Osteocyte (in vitro differentiated cells): ENCODE results near the gene ARHGDIG. TPM values are rescaled to one million over a fixed set of nuclear protein-coding genes. Genes with fewer than 3 reads are reported as not detected.

ENCODE experiments used
- DNase-seq: peaks from one replicate; pipeline ENCODE4 v3.0.0; 2021; ENCODE audit warnings: mixed read lengths; ENCODE audit not compliant: unreplicated experiment; ENCODE audit errors: extremely low spot score
- H3K27ac Mint-ChIP-seq: one replicate; pipeline ENCODE4 v1.8.0; 2021; ENCODE audit warnings: mild to moderate bottlenecking, mixed read lengths; ENCODE audit not compliant: unreplicated experiment
- H3K27me3 Mint-ChIP-seq: one replicate; pipeline ENCODE4 v1.8.0; 2021; ENCODE audit warnings: mixed read lengths; ENCODE audit not compliant: unreplicated experiment
- H3K36me3 Mint-ChIP-seq: one replicate; pipeline ENCODE4 v1.8.0; 2021; ENCODE audit warnings: mixed read lengths; ENCODE audit not compliant: unreplicated experiment
- H3K4me1 Mint-ChIP-seq: one replicate; pipeline ENCODE4 v1.8.0; 2021; ENCODE audit warnings: mixed read lengths; ENCODE audit not compliant: unreplicated experiment
- H3K4me3 Mint-ChIP-seq: one replicate; pipeline ENCODE4 v1.8.0; 2021; ENCODE audit warnings: mild to moderate bottlenecking, moderate library complexity, mixed read lengths; ENCODE audit not compliant: unreplicated experiment
- H3K9me3 Mint-ChIP-seq: one replicate; pipeline ENCODE4 v1.8.0; 2021; ENCODE audit warnings: mixed read lengths; ENCODE audit not compliant: unreplicated experiment
- total RNA-seq: library from RNA; stranded (reverse); gene quantifications from 2 replicates; pipeline ENCODE4 v1.2.1, GENCODE V29; 2021
- TF ChIP-seq, protein P1 (sequence below): fragments of 200-600 bp; sonication (generic); IDR thresholded peaks from 2 replicates; pipeline ENCODE4 v1.5.0; 2021; ENCODE audit warnings: antibody characterized with exemption, mild to moderate bottlenecking, moderate library complexity

ARHGDIG gene
- total RNA-seq, 1 donor from 2014 or later = 0.54 TPM

DNA sequence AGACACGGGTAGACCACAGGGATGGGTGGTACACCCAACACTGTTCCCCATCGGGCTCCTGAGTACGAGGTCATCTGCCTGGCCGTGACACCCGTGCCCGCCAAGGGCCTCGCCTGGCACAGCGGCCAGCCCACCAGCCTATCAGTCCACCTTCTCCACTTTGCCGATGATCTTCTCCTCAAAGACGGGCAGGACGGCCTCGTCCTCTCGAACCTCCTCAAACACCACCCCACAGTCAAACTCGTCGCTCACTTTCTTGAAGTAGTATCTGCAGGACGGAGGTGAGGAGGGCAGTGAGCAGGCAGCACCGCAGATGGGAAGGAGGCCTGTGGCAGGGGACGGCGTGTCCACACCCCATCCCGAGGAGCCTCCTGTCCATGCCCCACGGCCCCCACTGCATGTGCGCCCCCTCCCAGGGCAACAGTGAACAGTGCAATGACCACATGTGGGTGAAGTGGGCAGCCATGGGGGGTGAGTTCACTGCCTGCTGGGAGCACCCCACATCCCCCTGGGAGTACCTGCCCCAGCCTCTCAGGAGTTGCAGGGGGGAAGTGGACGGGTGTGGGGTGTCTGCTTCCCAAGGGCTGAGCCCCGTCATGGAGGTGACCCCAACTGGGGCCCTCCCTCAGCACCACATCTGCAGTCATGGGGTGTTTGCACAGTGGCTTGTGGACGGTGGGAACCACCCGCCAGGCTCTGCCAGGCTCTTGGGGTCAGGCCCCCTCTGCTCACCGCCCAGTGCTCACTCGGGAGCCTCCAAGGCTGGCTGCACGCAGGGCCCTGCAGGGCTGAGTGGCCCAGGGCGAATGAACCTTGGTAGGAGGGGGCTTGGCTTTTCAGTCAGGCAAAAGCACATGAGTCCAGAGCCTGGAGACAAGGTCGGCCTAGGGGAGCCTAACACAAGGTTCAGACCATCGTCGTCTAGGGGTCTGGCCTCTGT lies 7.9 kb downstream of the ARHGDIG start:
- H3K4me3 Mint-ChIP-seq = no peak overlapping the region
- H3K4me1 Mint-ChIP-seq = no peaks in the 10 kb centered on the region
- no peak overlapping the region for H3K27ac Mint-ChIP-seq

DNA sequence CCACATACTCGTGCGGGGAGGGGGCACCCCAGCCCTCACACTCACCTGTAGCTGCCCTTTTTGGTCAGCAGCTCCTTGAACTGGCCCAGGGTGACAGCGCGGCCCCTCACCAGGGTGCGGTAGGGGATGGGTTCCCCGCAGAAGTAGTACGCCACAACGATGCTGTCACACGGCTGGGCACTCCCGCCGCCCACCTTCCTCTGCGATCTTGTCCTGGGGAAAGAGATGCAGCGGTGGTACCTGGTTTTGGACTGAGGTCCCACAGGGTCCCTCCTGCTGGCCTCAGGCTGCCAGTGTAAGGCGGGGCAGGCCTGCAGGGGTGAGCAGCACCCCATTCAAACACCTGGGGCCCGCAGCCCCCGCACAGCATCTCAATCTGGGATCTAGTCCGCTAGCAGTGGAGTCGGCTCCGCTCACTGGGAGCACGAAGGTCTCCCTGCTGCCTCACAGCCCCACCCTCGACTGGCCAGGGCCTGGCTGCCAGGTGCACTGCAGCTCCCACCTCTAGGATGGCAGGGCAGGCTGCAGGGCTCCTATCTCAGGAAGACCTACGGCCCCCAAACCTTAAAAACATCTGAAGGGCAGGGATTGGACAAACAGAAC lies 9.1 kb downstream of the ARHGDIG start:
- peaks cover 24% of the 10 kb centered on the region for H3K36me3 Mint-ChIP-seq
- H3K9me3 Mint-ChIP-seq = no peaks in the 10 kb centered on the region
- H3K27me3 Mint-ChIP-seq = no peaks in the 10 kb centered on the region
- no peaks in the 10 kb centered on the region for H3K4me1 Mint-ChIP-seq
- no peak for DNase-seq
- H3K4me3 Mint-ChIP-seq = no peak overlapping the region
- no peak overlapping the region for H3K27ac Mint-ChIP-seq
- TF ChIP-seq, protein P1, sequence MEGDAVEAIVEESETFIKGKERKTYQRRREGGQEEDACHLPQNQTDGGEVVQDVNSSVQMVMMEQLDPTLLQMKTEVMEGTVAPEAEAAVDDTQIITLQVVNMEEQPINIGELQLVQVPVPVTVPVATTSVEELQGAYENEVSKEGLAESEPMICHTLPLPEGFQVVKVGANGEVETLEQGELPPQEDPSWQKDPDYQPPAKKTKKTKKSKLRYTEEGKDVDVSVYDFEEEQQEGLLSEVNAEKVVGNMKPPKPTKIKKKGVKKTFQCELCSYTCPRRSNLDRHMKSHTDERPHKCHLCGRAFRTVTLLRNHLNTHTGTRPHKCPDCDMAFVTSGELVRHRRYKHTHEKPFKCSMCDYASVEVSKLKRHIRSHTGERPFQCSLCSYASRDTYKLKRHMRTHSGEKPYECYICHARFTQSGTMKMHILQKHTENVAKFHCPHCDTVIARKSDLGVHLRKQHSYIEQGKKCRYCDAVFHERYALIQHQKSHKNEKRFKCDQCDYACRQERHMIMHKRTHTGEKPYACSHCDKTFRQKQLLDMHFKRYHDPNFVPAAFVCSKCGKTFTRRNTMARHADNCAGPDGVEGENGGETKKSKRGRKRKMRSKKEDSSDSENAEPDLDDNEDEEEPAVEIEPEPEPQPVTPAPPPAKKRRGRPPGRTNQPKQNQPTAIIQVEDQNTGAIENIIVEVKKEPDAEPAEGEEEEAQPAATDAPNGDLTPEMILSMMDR = no peak

More for the DNA sequence above, 7.9 kb downstream of the ARHGDIG start:
- TF ChIP-seq, protein P1 = no peak
- Mint-ChIP-seq H3K27me3 (no peaks in the 10 kb centered on the region), H3K9me3 (no peaks in the 10 kb centered on the region), H3K36me3 (peaks cover 20% of the 10 kb centered on the region)
- DNase-seq = no peak

DNA sequence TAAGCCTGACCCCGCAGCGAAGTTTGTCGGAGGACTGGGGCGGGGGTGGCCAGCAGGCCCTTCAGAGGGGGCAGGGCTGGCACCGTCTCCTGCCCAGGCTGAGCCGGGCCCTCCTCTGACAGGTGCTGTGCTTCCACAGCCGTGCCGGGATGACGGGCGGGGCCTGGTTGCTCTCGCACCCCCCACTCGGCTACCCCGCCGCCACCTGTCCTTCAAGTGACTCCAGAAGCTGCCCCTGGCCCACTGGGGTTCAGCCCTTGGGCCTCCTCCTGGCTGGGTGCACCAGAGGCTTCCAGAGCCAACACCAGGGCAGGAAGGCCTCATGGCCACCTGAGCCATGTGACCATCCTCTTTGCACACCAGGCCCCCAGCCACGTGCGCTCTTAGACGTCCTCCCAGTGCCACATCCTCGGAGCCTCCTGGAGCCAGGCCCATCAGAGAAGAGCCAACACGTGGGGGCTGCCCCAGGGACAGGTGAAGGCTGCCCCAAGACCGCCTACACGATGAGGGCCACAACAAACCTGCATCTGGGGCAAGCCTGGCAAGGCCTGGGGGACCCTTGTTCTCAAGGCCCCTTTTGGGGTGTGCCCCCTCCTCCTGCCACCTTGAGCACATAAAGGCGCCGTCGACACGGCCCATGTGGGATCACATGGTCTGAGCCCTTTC lies 9.8 kb downstream of the ARHGDIG start:
- H3K4me3 Mint-ChIP-seq = no peak overlapping the region
- H3K4me1 Mint-ChIP-seq = no peaks in the 10 kb centered on the region
- no peaks in the 10 kb centered on the region for H3K9me3 Mint-ChIP-seq
- TF ChIP-seq, protein P1 = no peak
- no peaks in the 10 kb centered on the region for H3K27me3 Mint-ChIP-seq
- H3K36me3 Mint-ChIP-seq = peaks cover 24% of the 10 kb centered on the region
- no peak overlapping the region for H3K27ac Mint-ChIP-seq
- no peak for DNase-seq

DNA sequence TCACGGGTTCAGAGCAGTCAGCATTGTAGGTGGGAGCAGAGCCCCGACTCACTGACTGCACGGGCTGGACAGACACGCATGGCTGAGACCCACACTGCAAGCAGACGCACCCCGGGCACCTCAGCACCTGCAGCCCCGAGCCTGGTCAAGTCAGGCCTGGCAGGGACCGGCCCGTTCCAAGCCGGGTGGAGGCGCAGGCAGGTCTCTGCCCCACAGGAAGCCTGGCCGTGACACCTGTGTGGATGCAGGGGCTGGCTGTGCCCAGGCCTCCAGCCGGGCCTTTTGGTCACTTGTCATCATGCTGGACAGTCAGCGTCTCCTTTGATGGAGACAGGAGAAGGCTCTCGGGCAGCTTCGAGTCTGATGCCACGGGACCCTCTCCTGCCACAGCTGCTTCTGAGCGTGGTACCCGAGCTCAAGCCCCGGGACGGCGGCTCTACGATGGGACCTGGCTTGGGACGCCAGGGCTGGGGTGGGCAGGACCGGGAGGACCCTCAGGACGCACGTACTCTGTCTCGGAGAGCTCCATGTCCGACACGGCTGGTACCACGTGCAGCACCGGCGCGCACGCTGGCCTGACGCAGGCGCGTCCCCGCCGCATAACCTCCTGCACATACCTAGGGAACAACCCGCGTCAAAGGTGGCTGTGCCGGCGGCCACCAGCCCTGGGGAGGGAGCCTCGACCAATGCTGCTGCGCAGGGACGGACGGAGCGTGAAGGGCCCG lies 10.5 kb downstream of the ARHGDIG start:
- no peaks in the 10 kb centered on the region for H3K27me3 Mint-ChIP-seq
- TF ChIP-seq, protein P1 = no peak
- H3K36me3 Mint-ChIP-seq = peaks cover 24% of the 10 kb centered on the region
- no peaks in the 10 kb centered on the region for H3K4me1 Mint-ChIP-seq
- no peak overlapping the region for H3K27ac Mint-ChIP-seq
- no peaks in the 10 kb centered on the region for H3K9me3 Mint-ChIP-seq
- no peak overlapping the region for H3K4me3 Mint-ChIP-seq
- no peak for DNase-seq
